ENCODE data around the gene RGS3. TPM values are rescaled to one million over a fixed set of nuclear protein-coding genes. Genes with fewer than 3 reads are reported as not detected.

Gene RGS3
- total RNA-seq, 1 donor from 2014 or later: 29.9 TPM

- Mint-ChIP-seq H3K9me3 (peaks cover 4% of the 10 kb centered on the region), H3K4me1 (ENCODE audit: unreplicated experiment) (peaks cover 16% of the 10 kb centered on the region), H3K27me3 (no peaks in the 10 kb centered on the region), H3K4me3 (no peak overlapping the region), H3K36me3 (no peaks in the 10 kb centered on the region), H3K27ac (no peak overlapping the region)
- TF ChIP-seq, protein P1, sequence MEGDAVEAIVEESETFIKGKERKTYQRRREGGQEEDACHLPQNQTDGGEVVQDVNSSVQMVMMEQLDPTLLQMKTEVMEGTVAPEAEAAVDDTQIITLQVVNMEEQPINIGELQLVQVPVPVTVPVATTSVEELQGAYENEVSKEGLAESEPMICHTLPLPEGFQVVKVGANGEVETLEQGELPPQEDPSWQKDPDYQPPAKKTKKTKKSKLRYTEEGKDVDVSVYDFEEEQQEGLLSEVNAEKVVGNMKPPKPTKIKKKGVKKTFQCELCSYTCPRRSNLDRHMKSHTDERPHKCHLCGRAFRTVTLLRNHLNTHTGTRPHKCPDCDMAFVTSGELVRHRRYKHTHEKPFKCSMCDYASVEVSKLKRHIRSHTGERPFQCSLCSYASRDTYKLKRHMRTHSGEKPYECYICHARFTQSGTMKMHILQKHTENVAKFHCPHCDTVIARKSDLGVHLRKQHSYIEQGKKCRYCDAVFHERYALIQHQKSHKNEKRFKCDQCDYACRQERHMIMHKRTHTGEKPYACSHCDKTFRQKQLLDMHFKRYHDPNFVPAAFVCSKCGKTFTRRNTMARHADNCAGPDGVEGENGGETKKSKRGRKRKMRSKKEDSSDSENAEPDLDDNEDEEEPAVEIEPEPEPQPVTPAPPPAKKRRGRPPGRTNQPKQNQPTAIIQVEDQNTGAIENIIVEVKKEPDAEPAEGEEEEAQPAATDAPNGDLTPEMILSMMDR (conservative IDR thresholded peaks at IDR 0.05): no peak
- no peak for DNase-seq (ENCODE audit: extremely low spot score, unreplicated experiment)
These were observed 8.7 kb downstream of the RGS3 start for GRCh38 chr9:113472199-113472598.

GRCh38 chr9:113474360-113475028 is 11.0 kb downstream of the RGS3 start:
- peak overlapping the region; percentile 12 for H3K27ac Mint-ChIP-seq
- H3K36me3 Mint-ChIP-seq: no peaks in the 10 kb centered on the region

GRCh38 chr9:113475031-113475430 is 11.5 kb downstream of the RGS3 start:
- Mint-ChIP-seq H3K27me3 (no peaks in the 10 kb centered on the region), H3K4me3 (no peak overlapping the region), H3K27ac (peak overlapping the region; percentile 12), H3K9me3 (peaks cover 4% of the 10 kb centered on the region), H3K4me1 (ENCODE audit: unreplicated experiment) (peaks cover 16% of the 10 kb centered on the region), H3K36me3 (no peaks in the 10 kb centered on the region)
- DNase-seq (ENCODE audit: extremely low spot score, unreplicated experiment): peak; percentile 29
- TF ChIP-seq, protein P1 (conservative IDR thresholded peaks at IDR 0.05): no peak

More at GRCh38 chr9:113474360-113475028, 11.0 kb downstream of the RGS3 start:
- no peak overlapping the region for H3K4me3 Mint-ChIP-seq
- peaks cover 16% of the 10 kb centered on the region for H3K4me1 Mint-ChIP-seq (ENCODE audit: unreplicated experiment)
- no peaks in the 10 kb centered on the region for H3K27me3 Mint-ChIP-seq
- TF ChIP-seq, protein P1 (conservative IDR thresholded peaks at IDR 0.05): no peak
- DNase-seq (ENCODE audit: extremely low spot score, unreplicated experiment): peak; percentile 49
- H3K9me3 Mint-ChIP-seq: peaks cover 4% of the 10 kb centered on the region

DNA sequence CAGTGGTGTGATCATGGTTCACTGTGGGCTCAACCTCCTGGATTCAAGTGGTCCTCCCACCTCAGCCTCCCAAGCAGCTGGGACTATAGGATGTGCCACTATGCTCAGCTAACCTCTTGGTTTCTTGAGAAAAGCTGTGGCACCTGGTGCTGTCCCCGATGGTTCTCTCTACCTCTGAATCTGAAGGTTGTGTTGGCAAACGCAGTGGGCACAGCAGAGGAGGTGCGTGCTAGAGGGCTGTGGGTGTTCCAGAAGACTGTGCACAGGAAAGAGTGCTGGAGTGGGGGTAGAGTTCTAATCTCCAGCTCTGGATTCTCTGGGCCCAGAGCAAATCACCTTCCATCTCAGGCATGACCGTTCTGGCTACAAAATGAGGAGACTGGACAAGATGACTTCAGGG is 12.5 kb downstream of the RGS3 start:
- Mint-ChIP-seq H3K27ac (no peak overlapping the region), H3K4me1 (ENCODE audit: unreplicated experiment) (peaks cover 16% of the 10 kb centered on the region), H3K36me3 (no peaks in the 10 kb centered on the region), H3K4me3 (no peak overlapping the region), H3K9me3 (peaks cover 4% of the 10 kb centered on the region), H3K27me3 (no peaks in the 10 kb centered on the region)
- TF ChIP-seq, protein P1 (conservative IDR thresholded peaks at IDR 0.05): no peak
- peak; percentile 34 for DNase-seq (ENCODE audit: extremely low spot score, unreplicated experiment)

DNA sequence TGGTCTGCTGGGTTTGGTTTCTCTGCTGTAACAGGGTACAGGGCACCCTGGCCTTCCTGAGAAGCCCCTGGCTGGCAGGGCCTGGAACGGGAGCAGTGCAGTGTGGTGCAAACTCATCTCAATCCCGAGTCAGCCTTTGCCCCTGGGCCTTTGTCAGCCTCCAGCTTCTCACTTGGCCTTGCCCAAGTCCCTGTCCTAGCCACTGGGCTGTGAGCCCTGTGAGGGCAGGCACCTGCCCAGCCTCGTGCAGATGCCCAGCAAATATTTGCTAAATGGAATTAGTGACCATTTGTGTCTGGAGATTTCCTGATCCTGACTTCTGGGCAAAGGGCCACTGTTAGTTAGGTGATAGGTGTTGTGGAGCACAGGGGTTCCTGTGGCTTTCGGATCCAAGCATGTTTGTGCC is 13.0 kb downstream of the RGS3 start:
- DNase-seq (ENCODE audit: extremely low spot score, unreplicated experiment): peak; percentile 63
- Mint-ChIP-seq H3K4me3 (no peak overlapping the region), H3K36me3 (no peaks in the 10 kb centered on the region), H3K27ac (no peak overlapping the region), H3K4me1 (ENCODE audit: unreplicated experiment) (peaks cover 16% of the 10 kb centered on the region), H3K9me3 (peaks cover 4% of the 10 kb centered on the region), H3K27me3 (no peaks in the 10 kb centered on the region)
- TF ChIP-seq, protein P1 (conservative IDR thresholded peaks at IDR 0.05): no peak
